ENCODE results near the gene MITF. TPM values are rescaled to one million over a fixed set of nuclear protein-coding genes. Genes with fewer than 3 reads are reported as not detected.

MITF gene
- polyA plus RNA-seq, 1 of the 3 experiments (the other 2 are of a cell fraction): 1.7 TPM

- H3K79me2 ChIP-seq (ENCODE audit: insufficient read depth): no peaks in the 10 kb centered on the region
- H4K20me1 ChIP-seq (ENCODE audit: insufficient read depth): no peaks in the 10 kb centered on the region
- no peaks in the 10 kb centered on the region for H3K36me3 ChIP-seq (replicated peaks in 1 of 2; ENCODE audit: control insufficient read depth in 1 of 2, insufficient read depth in 2 of 2, low read length in 1 of 2)
- no peak overlapping the region for H3K4me3 ChIP-seq (ENCODE audit: low read depth in 2 of 2, low read length in 1 of 2)
- no peaks in the 10 kb centered on the region for H3K27me3 ChIP-seq (ENCODE audit: insufficient read depth)
- H3K4me1 ChIP-seq (ENCODE audit: control insufficient read depth in 1 of 2, insufficient read depth in 2 of 2, low read depth in 1 of 2, low read length in 1 of 2): no peaks in the 10 kb centered on the region
- H3F3A ChIP-seq (replicated peaks; ENCODE audit: insufficient read depth): no peaks in the 10 kb centered on the region
- DNase-seq: no peak
- H2AFZ ChIP-seq (ENCODE audit: low read depth): no peak overlapping the region
- TF ChIP-seq EP300 (IDR thresholded peaks at IDR 0.05; ENCODE audit: borderline replicate concordance in 1 of 2, low read depth in 1 of 2, low read length in 1 of 2) (no peak), USF1 (IDR thresholded peaks at IDR 0.05; ENCODE audit: borderline replicate concordance, low read depth) (no peak), MEF2A (IDR thresholded peaks at IDR 0.05; ENCODE audit: borderline replicate concordance, low read depth) (no peak), SMC3 (IDR thresholded peaks at IDR 0.05; ENCODE audit: low read depth, low read length) (no peak), MXI1 (IDR thresholded peaks at IDR 0.05; ENCODE audit: low read depth, low read length) (no peak), SIN3A (IDR thresholded peaks at IDR 0.05; ENCODE audit: borderline replicate concordance, low read depth, low read length) (no peak), GATA2 (CRISPR knock-in tag; IDR thresholded peaks at IDR 0.05) (no peak), CTCF (IDR thresholded peaks at IDR 0.05) (no peak), NRF1 (IDR thresholded peaks at IDR 0.05; ENCODE audit: low read depth, low read length) (no peak), YY1 (IDR thresholded peaks at IDR 0.05; ENCODE audit: low read depth) (no peak), TAF1 (IDR thresholded peaks at IDR 0.05; ENCODE audit: borderline replicate concordance, low read depth, low read length) (no peak), MAX (IDR thresholded peaks at IDR 0.05; ENCODE audit: low read depth) (no peak), TEAD4 (IDR thresholded peaks at IDR 0.05; ENCODE audit: borderline replicate concordance, insufficient read depth) (no peak), NFIC (IDR thresholded peaks at IDR 0.05; ENCODE audit: borderline replicate concordance) (no peak)
- POLR2A ChIA-PET: no interaction called here
- no peak overlapping the region for H3K4me2 ChIP-seq
- H3K9me2 ChIP-seq: no peaks in the 10 kb centered on the region
- no peak overlapping the region for H3K9ac ChIP-seq
- H3K9me3 ChIP-seq: no peaks in the 10 kb centered on the region
- WGBS (ENCODE audit: low lambda C conversion rate): 91% methylated on average over 4 of the region's 4 CpGs
- no peak overlapping the region for H3K27ac ChIP-seq (ENCODE audit: low read depth in 2 of 2, low read length in 1 of 2)
- CTCF ChIA-PET: no interaction called here
Measured at GRCh38 chr3:69821133-69821532, 81.9 kb downstream of the MITF start.

- H3K4me2 ChIP-seq: no peak overlapping the region
- no peaks in the 10 kb centered on the region for H3K27me3 ChIP-seq (ENCODE audit: insufficient read depth)
- no peaks in the 10 kb centered on the region for H3K4me1 ChIP-seq (ENCODE audit: control insufficient read depth in 1 of 2, insufficient read depth in 2 of 2, low read depth in 1 of 2, low read length in 1 of 2)
- TF ChIP-seq MAX (IDR thresholded peaks at IDR 0.05; ENCODE audit: low read depth) (no peak), USF1 (IDR thresholded peaks at IDR 0.05; ENCODE audit: borderline replicate concordance, low read depth) (no peak), ELF1 (IDR thresholded peaks at IDR 0.05) (no peak), TAF1 (IDR thresholded peaks at IDR 0.05; ENCODE audit: borderline replicate concordance, low read depth, low read length) (no peak), MXI1 (IDR thresholded peaks at IDR 0.05; ENCODE audit: low read depth, low read length) (no peak), FOSL2 (IDR thresholded peaks at IDR 0.05; ENCODE audit: borderline replicate concordance, low read depth) (no peak)
- WGBS (ENCODE audit: low lambda C conversion rate): 67% methylated on average over 1 of the region's 1 CpG
- H3K79me2 ChIP-seq (ENCODE audit: insufficient read depth): no peaks in the 10 kb centered on the region
- CTCF ChIA-PET: interaction anchor here (1.0 kb wide), 1 partner anchor 125 kb away, joined by 3 read pairs; no protein-coding TSS in a partner anchor
- H3F3A ChIP-seq (replicated peaks; ENCODE audit: insufficient read depth): no peaks in the 10 kb centered on the region
- H3K9ac ChIP-seq: no peak overlapping the region
- no peak for DNase-seq
- no peaks in the 10 kb centered on the region for H3K9me2 ChIP-seq
- no peaks in the 10 kb centered on the region for H3K9me3 ChIP-seq
- no peaks in the 10 kb centered on the region for H3K36me3 ChIP-seq (replicated peaks in 1 of 2; ENCODE audit: control insufficient read depth in 1 of 2, insufficient read depth in 2 of 2, low read length in 1 of 2)
- H3K27ac ChIP-seq (ENCODE audit: low read depth in 2 of 2, low read length in 1 of 2): no peak overlapping the region
- no peak overlapping the region for H2AFZ ChIP-seq (ENCODE audit: low read depth)
- H4K20me1 ChIP-seq (ENCODE audit: insufficient read depth): no peaks in the 10 kb centered on the region
- POLR2A ChIA-PET: no interaction called here
- no peak overlapping the region for H3K4me3 ChIP-seq (ENCODE audit: low read depth in 2 of 2, low read length in 1 of 2)
Measured at GRCh38 chr3:69823743-69824142, 84.5 kb downstream of the MITF start.
